GDM1 (cell line): ENCODE measurements around the gene SUPT3H.
"Not testable (repeated sequence)": the region's sequence is repeated elsewhere in the genome, so short reads cannot be mapped to it uniquely, and the experiment has no call there.

Source experiments
- DNase-seq: peaks from one replicate; lab custom pipeline; 2025; lab: John Stamatoyannopoulos, UW

SUPT3H gene

DNA sequence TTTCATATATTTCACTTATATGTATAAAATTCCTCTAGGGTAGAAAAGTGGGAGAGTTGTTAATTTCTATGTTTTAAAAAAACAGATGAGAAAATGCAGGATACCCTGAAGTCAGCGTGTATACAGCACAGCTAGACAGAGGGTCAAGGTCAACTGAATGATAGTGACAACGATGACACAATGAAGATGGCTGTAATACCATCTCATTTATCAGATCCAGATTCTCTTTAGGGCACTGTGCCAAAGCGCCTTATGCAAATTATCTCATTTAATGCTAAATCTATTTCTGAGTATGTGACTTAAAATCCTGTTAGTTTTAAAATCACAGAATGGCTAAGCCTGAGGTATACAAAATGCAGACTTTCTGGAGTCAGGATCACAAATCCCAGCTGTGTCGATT, 481.0 kb downstream of the SUPT3H start:
- no peak for DNase-seq

DNA sequence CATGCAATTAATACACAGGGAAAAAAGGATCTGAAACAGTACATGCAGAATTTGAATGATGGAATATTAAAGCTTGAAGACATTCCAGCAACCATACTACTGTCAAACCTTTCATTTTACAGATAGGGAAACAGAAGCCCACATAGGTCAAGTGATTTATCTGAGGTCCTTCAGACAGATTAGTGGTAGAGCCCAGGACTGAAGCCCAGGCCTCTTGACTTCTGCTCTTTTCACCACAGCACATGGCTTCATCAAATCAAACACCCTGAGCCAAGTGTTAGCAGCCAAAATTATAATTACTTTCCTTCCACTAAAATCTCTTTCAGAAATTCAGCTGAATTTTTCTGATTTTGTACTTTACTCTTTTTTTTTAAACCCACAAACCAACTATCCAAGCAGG, 485.2 kb downstream of the SUPT3H start:
- DNase-seq, result no peak

DNA sequence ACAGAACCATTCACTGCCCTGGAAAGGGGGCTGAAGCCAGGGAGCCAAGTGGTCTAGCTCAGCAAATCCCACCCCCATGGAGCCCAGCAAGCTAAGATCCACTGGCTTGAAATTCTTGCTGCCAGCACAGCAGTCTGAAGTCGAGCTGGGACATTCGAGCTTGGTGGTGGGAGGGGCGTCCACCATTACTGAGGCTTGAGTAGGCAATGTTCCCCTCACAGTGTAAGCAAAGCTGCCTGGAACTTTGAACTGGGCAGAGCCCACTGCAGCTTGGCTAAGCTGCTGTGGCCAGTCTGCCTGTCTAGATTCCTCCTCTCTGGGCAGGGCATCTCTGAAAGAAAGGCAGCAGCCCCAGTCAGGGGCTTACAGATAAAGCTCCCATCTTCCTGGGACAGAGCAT, 498.7 kb downstream of the SUPT3H start:
- not testable (repeated sequence) for DNase-seq

- DNase-seq, result not testable (repeated sequence)
Observed at GRCh38 chr6:44876638-44877037, 501.1 kb downstream of the SUPT3H start.

DNA sequence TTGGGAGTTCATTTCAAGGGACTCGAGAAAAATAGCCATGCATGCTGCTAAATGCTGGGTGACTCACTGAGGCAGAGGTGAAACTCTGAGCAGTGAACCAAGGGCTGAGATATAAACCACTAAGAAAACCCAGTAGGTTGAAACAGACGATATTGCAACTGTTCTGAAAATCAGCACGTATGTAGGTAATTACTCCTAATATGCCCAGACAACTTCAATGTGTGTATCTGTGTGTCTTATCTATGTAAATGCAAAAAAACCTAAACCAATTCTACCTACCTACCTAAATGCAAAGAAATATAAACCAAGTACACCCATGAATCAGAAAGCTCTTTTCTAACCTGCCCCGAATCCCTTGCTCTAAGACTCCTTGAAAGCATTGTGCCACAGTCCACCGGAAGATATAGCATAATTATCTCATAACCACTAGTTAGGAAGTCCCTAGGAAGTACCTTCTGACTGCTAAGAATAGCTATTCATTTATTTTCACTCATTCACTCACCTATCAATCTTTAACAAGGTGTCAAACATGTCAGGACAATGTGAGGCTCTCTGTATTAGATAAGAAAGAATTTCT, 508.3 kb downstream of the SUPT3H start:
- DNase-seq, result no peak

GRCh38 chr6:44868910-44869309, 508.8 kb downstream of the SUPT3H start:
- DNase-seq, result no peak

DNA sequence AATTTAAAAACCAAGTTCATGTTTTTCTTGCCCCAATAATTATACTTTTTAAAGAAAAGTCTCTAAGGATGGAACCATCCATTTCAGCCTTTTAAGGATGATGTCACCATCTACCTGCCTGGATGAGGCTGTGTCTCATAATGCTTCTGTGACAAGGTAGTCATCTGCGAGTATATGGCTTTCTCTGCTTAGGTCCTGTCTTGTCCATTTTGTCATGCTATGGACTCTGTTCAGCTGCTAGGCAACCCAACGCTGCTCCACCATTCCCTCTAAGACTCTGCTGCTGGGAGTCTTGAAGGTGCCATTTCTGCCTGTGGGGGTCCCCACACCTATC, 509.4 kb downstream of the SUPT3H start:
- DNase-seq, result no peak

DNA sequence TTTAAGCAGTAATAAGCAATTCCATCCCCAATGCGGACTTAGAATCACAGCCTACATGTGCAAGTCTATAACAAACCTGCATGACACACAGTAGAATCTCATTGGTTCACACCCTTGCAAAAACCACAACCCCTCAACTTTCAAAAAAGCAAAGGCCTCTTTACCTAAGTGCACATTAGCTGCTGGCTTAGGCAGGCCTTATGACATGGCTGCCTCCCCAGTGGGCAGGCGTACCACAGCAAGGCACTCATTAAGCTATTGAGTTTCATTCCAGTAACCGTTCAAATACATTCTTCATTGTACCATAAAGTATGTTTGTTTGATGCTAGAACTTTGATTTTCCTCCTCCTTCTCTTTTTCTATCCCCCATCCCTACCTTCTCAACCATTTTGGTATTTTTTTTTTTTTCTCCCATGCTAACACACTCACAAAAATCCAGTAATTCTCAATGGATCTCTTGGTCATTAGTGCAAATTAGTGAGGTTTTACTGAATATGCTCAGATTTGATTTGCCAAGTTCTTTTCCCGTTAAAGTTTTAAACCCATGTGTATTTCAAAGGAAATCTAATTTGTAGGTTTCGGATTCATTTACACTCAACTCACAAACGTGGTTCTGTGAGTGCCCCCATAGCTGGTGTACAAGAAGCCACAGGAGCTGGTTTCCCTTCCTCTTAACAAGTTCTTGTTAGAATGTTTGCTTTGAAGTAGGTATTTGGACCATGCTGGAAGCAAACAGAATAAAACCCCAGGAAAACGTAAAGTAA, 510.0 kb downstream of the SUPT3H start:
- DNase-seq, result no peak

- DNase-seq, result not testable (repeated sequence)
Observed at GRCh38 chr6:44865184-44865583, 512.5 kb downstream of the SUPT3H start.

GRCh38 chr6:44859901-44860410, 517.8 kb downstream of the SUPT3H start:
- no peak for DNase-seq

DNA sequence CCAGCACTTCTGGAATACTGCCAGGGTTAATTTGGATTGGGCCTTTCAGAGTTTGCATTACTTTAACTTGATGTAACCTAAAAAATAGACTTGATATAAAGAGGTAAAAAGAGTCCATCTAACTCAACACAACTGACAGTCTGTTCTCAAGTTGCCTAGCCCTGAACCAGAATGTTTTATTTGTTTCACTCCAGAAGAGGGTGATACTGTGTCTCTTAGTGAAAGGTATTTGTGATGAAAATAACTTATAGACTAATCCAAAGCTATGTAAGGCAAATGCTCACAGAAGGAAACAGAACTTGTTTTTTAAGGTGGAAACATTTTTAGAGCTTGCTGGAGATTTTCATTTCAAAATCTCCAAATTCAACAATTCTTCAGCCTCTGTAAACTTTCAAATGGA, 518.7 kb downstream of the SUPT3H start:
- DNase-seq, result no peak

- no peak for DNase-seq
Observed at GRCh38 chr6:44856479-44856878, 521.3 kb downstream of the SUPT3H start.

DNA sequence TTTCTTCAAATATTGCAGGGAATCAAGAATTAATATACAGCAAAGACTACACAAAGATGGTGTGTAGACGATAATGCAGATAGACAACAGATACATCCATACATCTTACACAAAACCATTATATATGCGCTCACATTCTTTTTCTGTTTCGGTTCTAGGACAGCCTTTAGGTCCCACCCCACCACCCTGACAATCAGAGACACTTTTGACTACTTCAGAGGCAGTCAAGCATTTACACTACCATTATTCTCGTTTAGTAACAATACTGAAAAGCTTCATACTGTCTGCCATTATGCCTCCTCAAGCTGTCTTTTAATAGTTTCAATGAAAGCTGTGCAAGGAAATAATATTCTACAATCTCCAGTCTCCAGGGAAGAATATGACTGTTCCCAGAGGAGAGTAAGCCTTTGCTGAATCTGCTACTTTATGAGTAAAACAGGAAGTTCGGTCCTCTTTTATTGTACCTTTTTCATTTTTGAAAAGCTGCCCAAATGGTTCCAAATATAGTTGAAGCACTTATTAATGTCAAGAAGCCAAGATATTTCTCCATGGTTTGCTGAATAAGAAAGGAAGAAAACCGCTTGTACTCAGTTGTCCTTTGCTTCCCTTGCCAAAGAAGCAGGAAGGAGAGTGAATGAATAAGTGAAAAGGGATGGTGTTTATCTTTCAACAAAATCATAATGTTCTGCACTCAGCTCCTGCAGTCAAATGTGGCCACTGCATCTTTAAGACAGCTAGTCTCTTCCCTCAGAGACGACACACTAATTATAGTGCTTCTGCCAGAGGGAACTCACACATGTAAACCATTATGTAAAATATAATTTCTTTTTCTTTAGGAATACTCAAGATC, 521.9 kb downstream of the SUPT3H start:
- no peak for DNase-seq

DNA sequence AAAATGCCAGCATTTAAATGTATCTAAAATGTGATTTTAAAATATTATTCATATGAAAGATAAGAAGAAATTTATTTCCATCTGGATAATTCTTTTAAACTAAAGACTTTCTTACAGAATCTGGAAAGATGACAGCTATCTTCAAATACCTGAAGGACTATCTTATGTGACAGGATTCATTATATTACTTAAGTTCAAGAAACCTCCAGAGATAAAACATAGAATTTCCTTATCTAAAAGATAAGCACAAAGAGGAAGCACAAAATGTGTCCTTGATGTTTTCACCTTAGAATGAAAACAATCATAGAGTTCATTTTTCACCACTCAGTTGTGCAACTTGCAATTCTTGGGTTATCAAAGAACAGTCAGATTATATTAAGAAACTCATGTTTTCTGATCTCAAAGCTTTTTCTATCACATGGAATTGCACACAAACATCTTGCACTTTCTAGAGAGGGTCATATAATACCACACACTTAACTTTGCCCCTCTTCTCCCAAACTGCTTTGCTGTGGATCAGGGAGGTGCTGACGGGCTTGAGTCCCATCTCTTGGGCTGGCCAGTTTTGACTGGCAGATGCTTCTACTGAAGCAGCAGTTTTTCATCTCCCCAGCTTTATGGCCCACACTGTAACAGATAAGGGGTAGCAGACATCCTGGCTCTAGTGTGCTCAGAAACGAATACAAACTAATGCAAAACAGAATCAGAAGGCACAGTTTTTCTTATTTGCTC, 522.9 kb downstream of the SUPT3H start:
- DNase-seq, result no peak

- no peak for DNase-seq
Observed at GRCh38 chr6:44851176-44851575, 526.6 kb downstream of the SUPT3H start.

DNA sequence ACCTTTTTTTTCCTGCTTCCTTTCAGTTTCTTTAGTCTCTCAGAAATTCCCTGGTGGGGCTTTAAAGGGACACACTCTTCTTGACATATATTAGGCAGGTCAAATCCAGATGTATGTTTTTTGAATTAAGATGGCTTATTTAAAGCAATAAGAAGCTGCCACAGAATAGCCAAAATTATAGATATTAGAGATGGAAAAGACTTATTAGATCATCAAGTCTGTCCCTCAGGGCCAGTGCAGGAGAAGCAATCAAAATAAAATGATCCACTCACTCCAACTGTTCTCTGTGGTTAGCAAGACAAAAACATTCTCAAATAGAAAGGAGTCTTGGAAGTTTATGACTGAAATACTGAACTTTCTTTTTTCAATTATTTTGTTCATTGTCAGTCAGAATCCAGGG, 527.4 kb downstream of the SUPT3H start:
- no peak for DNase-seq

DNA sequence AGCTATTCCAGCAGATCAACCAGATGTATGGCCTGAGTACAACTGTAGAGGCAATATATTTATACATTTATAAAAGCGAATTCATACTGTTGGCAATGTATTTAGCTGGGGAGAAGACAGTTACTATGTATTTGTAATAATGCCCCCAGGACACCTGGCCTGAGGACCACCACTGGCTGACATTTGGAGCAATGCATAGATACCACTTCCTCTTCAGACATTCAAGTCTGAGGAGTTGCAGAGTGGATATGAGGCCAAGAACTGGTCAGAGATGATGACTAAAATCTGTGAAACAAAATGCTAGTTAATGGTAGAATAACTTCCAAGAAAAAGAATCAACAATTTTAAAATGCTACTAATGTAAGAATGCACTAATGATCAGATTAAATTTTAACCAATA, 527.9 kb downstream of the SUPT3H start:
- no peak for DNase-seq

DNA sequence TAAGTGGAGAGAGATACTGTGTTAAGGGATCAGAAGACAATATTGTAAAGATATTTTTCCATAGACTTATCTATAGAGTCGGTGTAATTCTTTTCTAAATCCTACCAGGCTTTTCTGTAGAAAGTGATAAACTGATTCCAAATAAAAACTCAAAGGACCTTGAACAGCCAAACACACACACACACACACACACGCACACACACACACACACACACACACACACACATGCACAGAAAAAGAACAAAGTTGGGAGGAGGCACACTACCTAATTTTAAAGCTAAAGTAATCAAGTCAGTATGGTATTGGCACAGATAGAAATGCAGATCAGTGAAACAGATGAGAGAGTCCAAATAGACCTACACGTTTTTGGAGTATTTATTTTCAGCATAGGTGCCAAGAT, 534.0 kb downstream of the SUPT3H start:
- DNase-seq, result no peak

GRCh38 chr6:44842616-44843015, 535.1 kb downstream of the SUPT3H start:
- no peak for DNase-seq

DNA sequence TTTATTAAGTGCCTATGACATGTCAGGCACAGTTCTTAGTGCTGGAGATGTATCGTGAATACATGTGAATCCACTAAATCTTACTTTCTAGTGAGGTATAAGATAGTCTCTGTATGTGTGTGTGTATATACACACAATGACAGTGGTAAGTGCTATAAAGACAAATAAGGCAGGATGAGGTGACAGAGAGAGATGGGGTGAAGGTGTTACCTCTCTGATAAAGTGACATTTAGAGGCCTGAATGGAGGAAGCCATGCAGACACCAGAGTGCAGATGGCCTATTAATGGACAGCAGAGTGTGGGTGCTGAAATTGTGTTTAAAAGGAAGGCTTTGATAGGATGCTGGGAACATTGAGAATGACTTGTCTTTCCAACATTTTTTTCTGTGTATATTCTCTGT, 535.9 kb downstream of the SUPT3H start:
- DNase-seq, result no peak

DNA sequence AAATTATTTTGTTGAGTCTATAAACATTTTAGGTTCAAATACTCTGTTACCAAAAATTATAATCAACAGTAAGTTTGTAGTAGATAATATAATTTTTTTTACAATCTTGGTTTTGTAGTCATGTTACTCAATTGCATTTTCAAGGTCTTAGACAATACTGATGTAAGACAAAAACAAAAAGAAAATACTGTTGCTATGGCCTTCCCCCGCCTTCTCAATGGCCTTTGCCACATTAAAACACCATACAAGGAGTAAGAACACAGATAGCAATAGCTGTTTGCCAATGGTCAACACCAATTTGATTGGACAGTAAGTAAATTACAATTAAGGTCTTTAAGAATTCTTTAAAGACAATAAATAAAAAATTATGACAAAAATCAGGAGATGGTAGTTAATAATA, 540.0 kb downstream of the SUPT3H start:
- no peak for DNase-seq

- DNase-seq, result no peak
Observed at GRCh38 chr6:44837255-44837654, 540.5 kb downstream of the SUPT3H start.
